SIG-M5 treated with dmso at 0.1 percent for 504 hours (cell line): ENCODE data around the gene TSPAN9.

Source experiments
- DNase-seq: peaks from one replicate; lab custom pipeline; 2025; ENCODE audit not compliant: unreplicated experiment; lab: John Stamatoyannopoulos, UW

The TSPAN9 gene

GRCh38 chr12:3076730-3077571, at the start of gene TSPAN9:
Gene TSPAN9, plus strand, starts transcription at chr12:3077379. Its CDS starts 123,815 bp downstream, at chr12:3201194.
- peak; percentile 17 for DNase-seq

GRCh38 chr12:3028108-3028507, 49.1 kb upstream of the TSPAN9 start:
- DNase-seq: no peak

- no peak for DNase-seq
Measured at GRCh38 chr12:3030821-3031429, 46.3 kb upstream of the TSPAN9 start.

- DNase-seq: no peak
Measured at GRCh38 chr12:3032161-3032560, 45.0 kb upstream of the TSPAN9 start.

- DNase-seq: no peak
Measured at GRCh38 chr12:3032770-3033538, 44.2 kb upstream of the TSPAN9 start.

- no peak for DNase-seq
Measured at GRCh38 chr12:3033539-3033867, 43.7 kb upstream of the TSPAN9 start.

- DNase-seq: peak; percentile 53
Measured at GRCh38 chr12:3034067-3034750, 43.0 kb upstream of the TSPAN9 start.

- DNase-seq: no peak
Measured at GRCh38 chr12:3035171-3035570, 42.0 kb upstream of the TSPAN9 start.

- DNase-seq: peak; percentile 6
Measured at GRCh38 chr12:3035815-3036702, 41.1 kb upstream of the TSPAN9 start.

GRCh38 chr12:3036901-3037600, 40.1 kb upstream of the TSPAN9 start:
- no peak for DNase-seq

GRCh38 chr12:3038166-3038565, 39.0 kb upstream of the TSPAN9 start:
- no peak for DNase-seq

GRCh38 chr12:3038926-3039510, 38.2 kb upstream of the TSPAN9 start:
- no peak for DNase-seq

GRCh38 chr12:3040026-3040656, 37.0 kb upstream of the TSPAN9 start:
- no peak for DNase-seq

GRCh38 chr12:3040663-3041544, 36.3 kb upstream of the TSPAN9 start:
- DNase-seq: no peak

GRCh38 chr12:3041558-3042164, 35.5 kb upstream of the TSPAN9 start:
- peak; percentile 83 for DNase-seq

GRCh38 chr12:3042394-3042793, 34.8 kb upstream of the TSPAN9 start:
- DNase-seq: no peak

- DNase-seq: no peak
Measured at GRCh38 chr12:3042826-3043225, 34.4 kb upstream of the TSPAN9 start.
